Measurements from ENCODE around the gene ANKEF1.
A peak's percentile ranks its signal among the peaks of the same experiment; 100 is the strongest.

ANKEF1 gene

DNA sequence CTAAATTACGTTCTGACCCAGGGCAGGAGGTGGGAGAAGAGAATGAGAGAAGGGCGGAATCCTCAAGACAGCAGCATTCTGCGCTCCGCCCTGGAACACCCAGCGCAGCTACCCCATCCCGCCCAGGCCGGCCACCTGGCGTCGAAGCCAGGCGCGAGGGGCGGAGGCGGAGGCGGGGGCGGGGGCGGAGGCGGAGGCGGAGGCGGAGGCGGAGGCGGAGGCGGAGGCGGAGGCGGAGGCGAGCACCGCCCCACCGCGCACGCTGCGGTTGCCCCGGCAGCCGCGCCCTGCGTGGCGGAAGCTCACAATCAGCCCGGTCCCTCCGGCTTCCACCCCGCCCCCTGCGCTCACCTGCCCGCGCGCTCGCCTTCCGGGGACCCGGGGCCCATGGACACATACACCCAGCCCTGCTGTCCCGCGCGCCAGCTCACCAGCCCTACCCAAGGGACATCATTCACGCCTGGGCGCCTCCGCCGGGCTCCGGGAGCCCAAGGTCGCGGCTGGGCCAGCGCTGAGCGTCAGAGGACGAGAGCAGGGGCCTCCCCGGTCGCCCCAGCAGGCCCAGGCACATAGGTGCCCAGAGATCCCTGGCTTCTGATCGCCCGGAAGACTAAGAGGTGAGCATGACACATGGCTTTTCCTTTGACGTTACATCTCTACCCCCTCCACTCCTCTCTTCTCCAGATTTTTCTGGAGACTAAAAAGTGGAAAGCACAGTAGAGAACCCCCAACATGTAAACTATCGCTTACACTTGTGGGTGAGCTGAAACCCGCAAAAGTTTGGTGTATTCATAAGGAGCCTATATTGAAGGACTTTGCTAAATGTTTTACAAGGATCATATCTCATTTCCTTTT is at the start of gene ANKEF1:
Gene ANKEF1 (plus strand): TSS at position 271 of the 855 bp plus-strand sequence. CDS start 3,315 bp downstream, outside the sequence.
- H3K4me1 Mint-ChIP-seq (ENCODE audit: low read depth), result peaks cover 11% of the 10 kb centered on the region
- no peaks in the 10 kb centered on the region for H3K9me3 Mint-ChIP-seq
- DNase-seq, result peak; percentile 80
- peak within 1 kb of the TSS; percentile 44 for H3K27ac Mint-ChIP-seq
- peaks cover 7% of the 10 kb centered on the region for H3K27me3 Mint-ChIP-seq
- peaks cover 16% of the 10 kb centered on the region for H3K36me3 Mint-ChIP-seq (ENCODE audit: low read depth)
- peak within 1 kb of the TSS; percentile 65 for H3K4me3 Mint-ChIP-seq

DNA sequence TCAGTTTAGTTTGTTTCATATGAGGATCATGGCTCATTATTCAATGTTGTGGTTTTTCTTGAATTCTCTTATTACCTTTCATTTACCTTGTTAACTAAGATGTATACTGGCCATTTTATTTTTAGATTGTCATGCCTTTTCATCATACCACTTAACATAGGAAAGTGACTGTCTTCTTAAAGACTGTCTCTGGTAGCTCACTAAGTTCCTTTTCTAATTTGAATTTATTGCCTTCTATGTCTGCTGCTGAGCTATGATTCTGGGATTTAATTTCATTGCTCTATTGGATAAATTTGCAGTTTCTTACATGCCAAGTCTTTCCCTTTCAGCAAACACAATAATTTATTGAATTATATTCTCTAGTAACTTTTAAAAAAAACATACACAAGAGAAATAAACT is 49.5 kb upstream of the ANKEF1 start:
- H3K9me3 Mint-ChIP-seq, result no peaks in the 10 kb centered on the region
- H3K36me3 Mint-ChIP-seq (ENCODE audit: low read depth), result no peaks in the 10 kb centered on the region
- H3K27me3 Mint-ChIP-seq, result peaks cover 19% of the 10 kb centered on the region
- H3K4me3 Mint-ChIP-seq, result no peak overlapping the region
- DNase-seq, result no peak
- H3K27ac Mint-ChIP-seq, result no peak overlapping the region
- no peaks in the 10 kb centered on the region for H3K4me1 Mint-ChIP-seq (ENCODE audit: low read depth)

DNA sequence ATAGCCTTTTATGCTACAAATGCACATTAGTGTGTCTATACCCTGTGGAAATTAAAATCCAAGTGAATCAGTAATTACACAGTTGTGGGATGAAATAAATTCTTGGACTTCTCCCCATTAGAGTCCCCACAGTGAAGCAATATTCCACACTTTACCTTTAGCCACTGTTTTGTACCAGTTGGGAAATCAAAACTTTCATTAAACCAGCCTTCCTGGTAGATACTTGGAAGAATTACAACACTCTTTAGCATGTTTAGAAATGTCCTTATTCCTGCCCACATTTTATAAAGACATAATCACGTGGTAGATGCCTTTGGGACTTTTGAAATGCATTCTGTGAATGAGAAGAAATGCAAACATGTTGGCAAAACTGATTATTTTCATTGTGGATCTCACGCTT is 49.0 kb upstream of the ANKEF1 start:
- H3K27ac Mint-ChIP-seq, result no peak overlapping the region
- H3K27me3 Mint-ChIP-seq, result peaks cover 19% of the 10 kb centered on the region
- H3K4me1 Mint-ChIP-seq (ENCODE audit: low read depth), result no peaks in the 10 kb centered on the region
- H3K9me3 Mint-ChIP-seq, result no peaks in the 10 kb centered on the region
- H3K36me3 Mint-ChIP-seq (ENCODE audit: low read depth), result no peaks in the 10 kb centered on the region
- no peak overlapping the region for H3K4me3 Mint-ChIP-seq
- no peak for DNase-seq

DNA sequence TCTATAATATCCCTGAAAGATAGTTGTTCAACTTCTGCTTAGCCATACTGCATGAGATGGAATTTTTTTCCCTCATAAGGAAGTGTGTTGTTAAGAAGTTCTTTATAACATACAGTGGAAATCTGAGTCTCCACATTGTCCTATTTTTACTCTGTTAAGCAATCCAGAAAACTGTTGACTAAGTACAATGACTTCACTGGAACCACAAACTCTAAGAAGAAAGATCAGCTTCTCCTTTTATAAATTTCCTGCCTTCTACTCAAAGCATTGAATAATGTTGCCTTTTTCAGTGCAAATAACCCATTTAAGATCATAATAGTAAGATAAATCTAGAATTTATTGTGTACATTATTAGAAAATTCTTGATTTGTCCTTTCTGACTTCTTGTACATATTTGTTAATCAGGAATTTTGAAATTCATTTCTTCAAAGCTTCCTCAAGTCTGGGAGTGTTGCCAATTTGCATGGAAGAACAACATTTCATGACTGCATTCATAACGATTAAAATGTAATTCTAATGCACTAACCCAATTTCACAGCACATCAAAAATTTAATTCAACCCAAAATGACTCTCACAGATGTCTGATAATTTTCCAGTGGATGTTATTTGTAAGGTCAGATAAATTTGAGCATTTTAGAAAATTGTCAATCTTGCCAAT is 45.6 kb upstream of the ANKEF1 start:
- no peaks in the 10 kb centered on the region for H3K4me1 Mint-ChIP-seq (ENCODE audit: low read depth)
- no peak overlapping the region for H3K4me3 Mint-ChIP-seq
- no peak for DNase-seq
- no peak overlapping the region for H3K27ac Mint-ChIP-seq
- H3K9me3 Mint-ChIP-seq, result no peaks in the 10 kb centered on the region
- peaks cover 25% of the 10 kb centered on the region for H3K27me3 Mint-ChIP-seq
- no peaks in the 10 kb centered on the region for H3K36me3 Mint-ChIP-seq (ENCODE audit: low read depth)

DNA sequence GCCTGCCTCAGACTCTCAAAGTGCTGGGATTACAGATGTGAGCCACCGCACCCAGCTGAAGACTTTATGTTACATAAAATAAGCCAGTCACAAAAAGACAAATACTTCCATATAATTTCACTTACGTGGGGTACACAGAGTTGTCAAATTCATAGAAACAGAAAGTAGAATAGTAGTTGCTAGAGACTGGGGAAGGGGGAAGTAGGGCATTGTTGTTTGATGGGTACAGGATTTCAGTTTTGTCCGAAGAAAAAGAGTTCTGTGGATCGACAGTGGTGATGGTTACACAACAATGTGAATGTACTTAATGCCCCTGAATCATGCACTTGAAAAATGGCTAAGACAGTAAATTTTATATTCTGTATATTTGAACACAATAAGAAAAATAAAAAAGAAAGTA is 41.6 kb upstream of the ANKEF1 start:
- Mint-ChIP-seq H3K27ac (no peak overlapping the region), H3K4me3 (no peak overlapping the region), H3K9me3 (peaks cover 4% of the 10 kb centered on the region), H3K36me3 (ENCODE audit: low read depth) (no peaks in the 10 kb centered on the region), H3K4me1 (ENCODE audit: low read depth) (no peaks in the 10 kb centered on the region), H3K27me3 (peaks cover 18% of the 10 kb centered on the region)
- DNase-seq, result no peak

DNA sequence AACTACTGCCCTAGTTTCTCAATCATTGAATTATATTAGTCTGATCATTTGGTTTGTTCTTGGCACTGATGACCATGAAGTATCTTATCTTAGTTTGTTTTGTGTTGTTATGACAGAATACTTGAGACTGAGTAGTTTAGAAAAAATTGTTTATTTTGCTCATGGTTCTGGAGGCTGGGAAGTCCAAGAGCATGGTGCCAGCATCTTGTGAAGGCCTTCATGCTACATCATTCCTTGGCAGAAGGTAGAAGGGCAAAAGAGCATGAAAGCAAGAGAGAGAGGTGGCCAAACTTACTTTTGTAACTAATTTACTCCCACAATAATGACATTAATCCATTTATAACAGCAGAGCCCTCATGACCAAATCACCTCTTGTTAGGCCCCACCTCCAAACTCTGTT is 40.1 kb upstream of the ANKEF1 start:
- Mint-ChIP-seq H3K4me3 (no peak overlapping the region), H3K27ac (no peak overlapping the region), H3K9me3 (peaks cover 4% of the 10 kb centered on the region), H3K27me3 (peaks cover 11% of the 10 kb centered on the region), H3K36me3 (ENCODE audit: low read depth) (no peaks in the 10 kb centered on the region), H3K4me1 (ENCODE audit: low read depth) (no peaks in the 10 kb centered on the region)
- no peak for DNase-seq

DNA sequence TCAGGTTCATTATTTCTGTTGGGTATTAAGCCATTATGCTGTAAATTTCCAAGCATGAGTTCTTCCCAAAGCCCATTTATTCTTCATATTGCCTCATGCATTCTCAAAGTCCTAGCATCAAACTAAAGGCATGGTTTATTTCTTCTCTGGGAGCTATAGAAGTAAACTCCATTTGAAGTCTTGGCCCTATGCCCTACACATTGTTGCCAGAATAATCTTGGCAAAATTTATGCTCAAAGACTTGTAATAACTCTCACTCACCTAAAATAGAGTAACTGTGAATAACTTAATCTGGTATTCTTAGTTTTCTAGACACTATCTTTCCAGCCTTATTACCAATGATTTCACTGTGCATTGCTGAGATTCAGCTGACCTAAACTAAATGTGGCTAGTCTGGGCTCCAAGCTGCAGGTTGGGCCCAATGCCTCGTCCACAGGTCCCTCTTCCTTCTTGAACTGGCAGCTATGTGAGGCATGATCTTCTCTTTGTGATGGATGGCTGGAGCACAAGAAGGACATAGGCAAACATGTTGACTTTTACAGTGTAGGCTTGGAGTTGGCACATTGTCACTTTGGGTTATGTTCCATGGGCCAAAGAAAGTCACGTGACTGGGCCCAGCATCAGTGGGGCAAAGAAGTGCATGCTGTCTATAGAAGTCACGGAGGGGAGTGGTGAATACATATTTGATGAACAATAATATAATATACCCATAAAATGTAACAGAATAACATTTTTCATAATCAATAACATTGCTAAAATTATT is 39.1 kb upstream of the ANKEF1 start:
- Mint-ChIP-seq H3K36me3 (ENCODE audit: low read depth) (no peaks in the 10 kb centered on the region), H3K4me3 (no peak overlapping the region), H3K27me3 (peaks cover 8% of the 10 kb centered on the region), H3K27ac (no peak overlapping the region), H3K4me1 (ENCODE audit: low read depth) (no peaks in the 10 kb centered on the region), H3K9me3 (peaks cover 4% of the 10 kb centered on the region)
- DNase-seq, result no peak

DNA sequence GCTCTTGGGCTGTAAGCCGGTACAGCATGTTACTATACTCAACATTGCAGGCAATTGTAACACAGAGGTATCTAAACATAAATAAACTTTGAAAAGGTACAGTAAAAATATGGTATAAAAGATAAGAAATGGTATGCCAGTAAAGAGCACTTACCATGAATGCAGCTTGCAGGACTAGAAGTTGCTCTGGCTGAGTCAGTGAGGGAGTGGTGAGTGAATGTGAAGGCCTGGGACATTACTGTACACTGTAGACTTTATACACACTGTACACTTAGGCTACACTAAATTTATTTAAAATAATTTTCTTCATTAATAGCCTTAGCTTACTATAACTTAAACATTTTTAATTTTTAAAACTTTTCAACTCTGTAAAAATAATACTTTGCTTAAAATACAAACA is 37.8 kb upstream of the ANKEF1 start:
- H3K27me3 Mint-ChIP-seq, result peaks cover 2% of the 10 kb centered on the region
- DNase-seq, result no peak
- H3K4me3 Mint-ChIP-seq, result no peak overlapping the region
- no peaks in the 10 kb centered on the region for H3K4me1 Mint-ChIP-seq (ENCODE audit: low read depth)
- H3K36me3 Mint-ChIP-seq (ENCODE audit: low read depth), result no peaks in the 10 kb centered on the region
- H3K27ac Mint-ChIP-seq, result no peak overlapping the region
- peaks cover 4% of the 10 kb centered on the region for H3K9me3 Mint-ChIP-seq

DNA sequence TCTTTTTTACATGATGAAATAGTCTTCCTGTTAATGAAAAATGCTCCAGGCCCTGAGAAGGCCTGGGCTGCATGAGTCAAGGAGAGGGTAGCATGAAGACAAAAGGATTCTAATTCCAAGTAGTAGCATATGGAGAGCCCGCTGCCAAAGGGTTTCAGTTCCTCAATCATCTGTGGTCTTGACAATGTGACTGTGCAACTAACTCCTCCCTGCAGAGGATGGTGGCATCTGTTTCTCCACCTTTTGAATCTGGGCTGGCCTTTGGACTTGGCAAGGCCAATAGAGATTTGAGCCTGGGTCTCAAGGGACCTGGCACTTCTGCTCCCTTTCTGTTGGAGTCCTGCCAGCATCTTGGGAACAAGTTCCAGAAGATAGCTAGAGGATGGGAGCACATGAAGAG is 35.1 kb upstream of the ANKEF1 start:
- H3K4me1 Mint-ChIP-seq (ENCODE audit: low read depth), result no peaks in the 10 kb centered on the region
- H3K27me3 Mint-ChIP-seq, result peaks cover 2% of the 10 kb centered on the region
- H3K36me3 Mint-ChIP-seq (ENCODE audit: low read depth), result no peaks in the 10 kb centered on the region
- peaks cover 2% of the 10 kb centered on the region for H3K9me3 Mint-ChIP-seq
- no peak overlapping the region for H3K4me3 Mint-ChIP-seq
- no peak overlapping the region for H3K27ac Mint-ChIP-seq
- no peak for DNase-seq

DNA sequence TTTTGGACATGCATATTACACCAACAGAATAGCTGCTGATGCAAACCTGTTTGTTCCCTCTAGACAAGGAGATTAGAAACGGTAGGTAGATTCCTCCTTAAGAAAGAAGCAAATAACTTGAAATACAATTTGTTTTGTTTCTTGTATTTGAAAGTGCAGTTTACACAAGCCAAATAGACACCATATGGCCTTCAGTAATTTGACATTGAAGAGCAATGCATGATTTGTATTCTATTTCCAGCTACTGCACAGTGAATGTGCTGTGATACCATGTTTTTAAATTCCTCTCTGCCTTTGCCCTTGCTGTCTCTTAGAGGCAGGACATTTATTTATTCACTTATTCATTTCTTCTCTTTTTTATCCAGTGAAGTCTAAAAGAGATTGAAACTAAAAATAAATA is 31.9 kb upstream of the ANKEF1 start:
- H3K9me3 Mint-ChIP-seq, result no peaks in the 10 kb centered on the region
- no peaks in the 10 kb centered on the region for H3K36me3 Mint-ChIP-seq (ENCODE audit: low read depth)
- H3K27me3 Mint-ChIP-seq, result peaks cover 6% of the 10 kb centered on the region

DNA sequence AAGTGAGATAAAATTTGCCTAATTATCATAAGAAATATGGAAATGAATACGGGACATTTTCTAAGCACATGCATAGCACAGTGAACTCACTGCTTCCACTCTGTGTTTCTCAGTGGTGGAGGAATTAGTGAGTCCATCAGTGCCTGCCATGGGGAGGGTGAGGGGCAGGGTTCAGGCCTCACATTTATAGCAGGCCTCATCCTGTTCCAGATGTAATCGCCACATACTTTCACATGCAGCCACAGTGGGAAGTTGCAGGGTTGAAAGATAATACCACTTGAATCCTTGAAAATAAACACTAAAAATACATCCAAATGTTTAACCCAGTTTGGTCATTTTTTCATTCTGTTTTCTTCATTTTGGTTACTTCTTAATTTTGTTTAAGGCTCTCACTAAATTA is 29.9 kb upstream of the ANKEF1 start:
- Mint-ChIP-seq H3K4me1 (ENCODE audit: low read depth) (no peaks in the 10 kb centered on the region), H3K4me3 (no peak overlapping the region), H3K27me3 (peaks cover 9% of the 10 kb centered on the region), H3K36me3 (ENCODE audit: low read depth) (no peaks in the 10 kb centered on the region), H3K27ac (no peak overlapping the region), H3K9me3 (no peaks in the 10 kb centered on the region)
- no peak for DNase-seq

More for the DNA sequence above, 31.9 kb upstream of the ANKEF1 start:
- no peaks in the 10 kb centered on the region for H3K4me1 Mint-ChIP-seq (ENCODE audit: low read depth)
- H3K27ac Mint-ChIP-seq, result no peak overlapping the region
- H3K4me3 Mint-ChIP-seq, result no peak overlapping the region
- DNase-seq, result no peak

DNA sequence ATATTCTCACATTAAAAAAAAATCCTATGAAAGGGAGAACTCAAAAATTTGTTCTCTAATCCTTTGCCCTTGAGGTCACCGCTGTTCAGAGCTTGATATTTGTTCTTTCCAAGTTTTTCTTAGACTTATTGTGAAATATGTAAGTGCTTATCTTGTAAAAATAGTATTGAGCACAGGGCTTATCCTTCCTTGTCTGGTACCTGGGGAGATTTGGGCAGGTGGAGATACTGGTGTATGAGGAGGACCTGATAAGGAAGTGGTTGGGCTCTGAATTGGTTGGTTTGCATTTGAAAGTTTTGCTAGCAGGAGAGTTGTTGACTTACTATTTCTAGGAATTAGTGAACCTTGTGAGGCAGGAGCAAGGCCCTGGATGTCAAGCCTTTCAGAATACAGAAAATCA is 28.9 kb upstream of the ANKEF1 start:
- H3K4me3 Mint-ChIP-seq, result no peak overlapping the region

DNA sequence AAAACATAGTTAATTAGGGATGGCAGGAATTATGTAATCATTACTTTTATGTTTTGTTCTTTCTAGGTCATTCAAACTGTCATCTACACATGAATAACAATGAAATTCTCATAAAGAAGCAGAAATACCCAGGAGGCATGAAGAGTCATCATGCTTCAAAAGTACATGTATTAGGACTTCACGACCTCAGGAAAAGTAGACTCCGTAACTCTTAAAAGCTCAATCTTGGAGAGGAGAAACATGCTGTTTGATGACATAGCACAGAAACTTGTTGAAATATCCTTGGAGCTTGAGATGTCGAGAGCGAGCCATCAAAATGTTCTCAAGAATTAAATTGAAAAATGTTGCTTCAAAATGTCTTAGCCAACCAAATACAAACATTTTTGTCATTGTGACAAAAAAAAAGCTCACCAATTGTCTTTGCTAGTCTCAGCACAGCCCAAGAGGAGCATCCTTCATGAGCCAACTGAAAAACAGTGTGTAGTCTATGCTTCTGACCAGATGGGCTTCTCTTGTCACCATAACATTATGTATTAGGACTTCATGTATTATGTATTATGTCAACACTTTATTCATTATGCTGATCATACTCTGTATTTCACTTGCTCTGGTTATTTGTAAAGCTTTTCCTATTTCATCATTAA is 28.2 kb upstream of the ANKEF1 start:
- H3K4me1 Mint-ChIP-seq (ENCODE audit: low read depth), result no peaks in the 10 kb centered on the region
- H3K9me3 Mint-ChIP-seq, result no peaks in the 10 kb centered on the region
- H3K27me3 Mint-ChIP-seq, result peaks cover 15% of the 10 kb centered on the region
- no peak for DNase-seq
- no peak overlapping the region for H3K27ac Mint-ChIP-seq
- no peak overlapping the region for H3K4me3 Mint-ChIP-seq
- no peaks in the 10 kb centered on the region for H3K36me3 Mint-ChIP-seq (ENCODE audit: low read depth)

More for the DNA sequence above, 28.9 kb upstream of the ANKEF1 start:
- no peak for DNase-seq
- H3K27ac Mint-ChIP-seq, result no peak overlapping the region
- H3K4me1 Mint-ChIP-seq (ENCODE audit: low read depth), result no peaks in the 10 kb centered on the region
- peaks cover 15% of the 10 kb centered on the region for H3K27me3 Mint-ChIP-seq
- H3K9me3 Mint-ChIP-seq, result no peaks in the 10 kb centered on the region
- H3K36me3 Mint-ChIP-seq (ENCODE audit: low read depth), result no peaks in the 10 kb centered on the region

DNA sequence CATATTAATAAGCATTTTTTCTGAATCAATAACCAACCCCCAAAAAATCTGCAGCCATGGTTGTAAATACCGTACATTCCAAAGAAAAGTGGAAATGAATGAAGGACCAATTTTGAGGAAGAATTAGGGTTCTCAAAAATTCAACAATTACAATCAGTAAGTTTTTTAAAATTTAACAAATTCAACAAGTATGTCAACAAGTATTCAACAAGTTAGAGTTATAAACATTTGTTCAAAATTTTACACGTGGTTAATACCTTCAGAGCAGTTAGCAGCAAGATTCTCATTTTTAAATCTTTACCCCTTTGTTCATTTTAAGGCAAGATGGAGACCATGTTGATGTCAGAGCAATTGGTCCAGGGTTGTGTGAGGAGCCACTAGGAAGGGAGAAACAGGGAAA is 27.6 kb upstream of the ANKEF1 start:
- no peak overlapping the region for H3K4me3 Mint-ChIP-seq

More for the DNA sequence above, 27.6 kb upstream of the ANKEF1 start:
- Mint-ChIP-seq H3K27me3 (peaks cover 15% of the 10 kb centered on the region), H3K36me3 (ENCODE audit: low read depth) (no peaks in the 10 kb centered on the region), H3K9me3 (no peaks in the 10 kb centered on the region), H3K4me1 (ENCODE audit: low read depth) (no peaks in the 10 kb centered on the region), H3K27ac (no peak overlapping the region)
- DNase-seq, result no peak

All from activated T-cell treated with anti-CD3 and anti-CD28 coated beads, Interleukin-2, amount 50 U/mL, for 24 hours (primary cell).